Effector CD8-positive, alpha-beta T cell (primary cell): ENCODE data around the gene C15orf62.

Experiments used
- DNase-seq: peaks from one replicate; lab custom pipeline; 2025; lab: John Stamatoyannopoulos, UW

Gene C15orf62

GRCh38 chr15:40782609-40783227 lies 12.9 kb downstream of the C15orf62 start:
- peak; percentile 66 for DNase-seq

- DNase-seq = no peak
Observed at GRCh38 chr15:40785164-40785563, 15.4 kb downstream of the C15orf62 start.

- DNase-seq = no peak
Observed at GRCh38 chr15:40785814-40786213, 16.0 kb downstream of the C15orf62 start.

- no peak for DNase-seq
Observed at GRCh38 chr15:40787344-40787841, 17.6 kb downstream of the C15orf62 start.

- DNase-seq = no peak
Observed at GRCh38 chr15:40787991-40788390, 18.2 kb downstream of the C15orf62 start.

- DNase-seq = no peak
Observed at GRCh38 chr15:40789119-40789518, 19.3 kb downstream of the C15orf62 start.

GRCh38 chr15:40789999-40790398 lies 20.2 kb downstream of the C15orf62 start:
- no peak for DNase-seq

- no peak for DNase-seq
Observed at GRCh38 chr15:40790718-40791117, 20.9 kb downstream of the C15orf62 start.

- DNase-seq = no peak
Observed at GRCh38 chr15:40792394-40792793, 22.6 kb downstream of the C15orf62 start.

GRCh38 chr15:40793216-40793989 lies 23.6 kb downstream of the C15orf62 start:
- no peak for DNase-seq

- no peak for DNase-seq
Observed at GRCh38 chr15:40796041-40796440, 26.3 kb downstream of the C15orf62 start.

GRCh38 chr15:40796512-40796911 lies 26.7 kb downstream of the C15orf62 start:
- no peak for DNase-seq

- no peak for DNase-seq
Observed at GRCh38 chr15:40799523-40799922, 29.7 kb downstream of the C15orf62 start.

GRCh38 chr15:40803076-40803475 lies 33.3 kb downstream of the C15orf62 start:
- DNase-seq = no peak

- DNase-seq = no peak
Observed at GRCh38 chr15:40803688-40804087, 33.9 kb downstream of the C15orf62 start.

GRCh38 chr15:40806672-40807027 lies 36.9 kb downstream of the C15orf62 start:
- DNase-seq = no peak

- DNase-seq = peak; percentile 86
Observed at GRCh38 chr15:40807028-40807887, 37.5 kb downstream of the C15orf62 start, which contains the start of the genes DNAJC17 and ZFYVE19. Gene DNAJC17, minus strand, starts transcription at chr15:40807473. Its CDS starts 27 bp downstream, at chr15:40807446. Gene ZFYVE19, plus strand, starts transcription at chr15:40807089. Its CDS starts 501 bp downstream, at chr15:40807590.

- DNase-seq = no peak
Observed at GRCh38 chr15:40807888-40808461, 38.2 kb downstream of the C15orf62 start.

GRCh38 chr15:40808861-40809450 lies 39.2 kb downstream of the C15orf62 start:
- no peak for DNase-seq

- no peak for DNase-seq
Observed at GRCh38 chr15:40812721-40813425, 43.1 kb downstream of the C15orf62 start.
